Thyroid gland (tissue), 4 donors: ENCODE measurements around the gene CHST8. TPM values are rescaled to one million over a fixed set of nuclear protein-coding genes. Genes with fewer than 3 reads are reported as not detected.

Experiments
- DNase-seq, 2 donors: peaks; one replicate each; pipeline ENCODE4 v3.0.0-alpha.2; 2019
- H3K27ac ChIP-seq, 3 donors: fragments of 200-600 bp; sonication (generic); 1 replicate in 2 of 3; 2 replicates in 1 of 3; pipeline ENCODE4 v1.5.1; 2016 to 2019; ENCODE audit warnings: mild to moderate bottlenecking in 1 of 3, moderate library complexity in 1 of 3
- H3K27me3 ChIP-seq: fragments of 200-600 bp; sonication (generic); one replicate; pipeline ENCODE4 v1.5.1; 2019
- H3K36me3 ChIP-seq, 2 donors: fragments of 200-600 bp; sonication (generic); one replicate each; pipeline ENCODE4 v1.5.1; 2016 to 2019
- H3K4me1 ChIP-seq, 2 donors: fragments of 200-600 bp; sonication (generic); one replicate each; pipeline ENCODE4 v1.5.1; 2017 to 2019
- H3K4me3 ChIP-seq, 3 donors: fragments of 200-600 bp; sonication (generic); replicated peaks in 1 of 3; 1 replicate in 2 of 3; 2 replicates in 1 of 3; pipeline ENCODE4 v1.5.1; 2016; ENCODE audit warnings: mild to moderate bottlenecking in 1 of 3
- H3K9me3 ChIP-seq: fragments of 200-600 bp; sonication (generic); one replicate; pipeline ENCODE4 v1.5.1; 2017
- POLR2A ChIP-seq, 2 donors: fragments of 450-650 bp; IDR thresholded peaks; one replicate each; pipeline ENCODE4 v1.6.1; 2017; ENCODE audit warnings: antibody characterized with exemption in 2 of 2, mild to moderate bottlenecking in 2 of 2, moderate library complexity in 1 of 2
- WGBS, 2 donors: methylation state at CpG; one replicate each; pipeline ENCODE4 v1.1.5; 2017; 5-methylcytosine and 5-hydroxymethylcytosine counted together
- intact Hi-C: fragments of 100-400 bp; cut with DNase I; formaldehyde crosslinking; loops from one replicate; pipeline ENCODE4 v1.15.1; 2023
- total RNA-seq, 4 donors: library from RNA; depleted of rRNA; stranded (reverse); fragments of >200 nt; gene quantifications; one replicate each; pipeline ENCODE4 v1.2.3, GENCODE V29; 2016
- TF ChIP-seq, protein P1 (sequence below), 6 experiments: fragments of 200-600 bp in 3 of 6; fragments of 450-650 bp in 3 of 6; sonication (generic) in 3 of 6; IDR thresholded peaks; one replicate each; pipeline ENCODE4 v1.5.1; 2016 to 2019; ENCODE audit warnings: antibody characterized with exemption in 6 of 6, mild to moderate bottlenecking in 2 of 6, inconsistent platforms in 1 of 6, moderate library complexity in 1 of 6

The CHST8 gene
- total RNA-seq, 4 donors from 2014 or later, result 0.83 to 2.6 (median 1.4) TPM; not detected in 1

DNA sequence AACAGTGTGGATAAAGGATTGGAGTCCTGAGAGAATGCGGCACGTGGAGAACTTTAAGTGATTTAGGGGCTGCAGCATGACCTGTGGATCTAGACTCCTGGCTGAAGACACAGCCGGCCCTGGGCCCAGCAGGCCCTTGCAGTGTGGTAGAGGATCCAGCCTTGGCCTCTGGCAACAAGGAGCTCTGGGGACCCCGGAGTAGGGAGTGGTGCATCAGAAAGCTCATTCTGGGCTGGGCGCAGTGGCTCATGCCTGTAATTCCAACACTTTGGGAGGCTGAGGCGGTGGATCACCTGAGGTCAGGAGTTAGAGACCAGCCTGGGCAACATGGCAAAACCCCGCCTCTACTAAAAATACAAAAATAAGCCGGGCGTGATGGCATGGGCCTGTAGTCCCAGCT is 76.0 kb downstream of the CHST8 start:
- intact Hi-C loops, result no loop called here

DNA sequence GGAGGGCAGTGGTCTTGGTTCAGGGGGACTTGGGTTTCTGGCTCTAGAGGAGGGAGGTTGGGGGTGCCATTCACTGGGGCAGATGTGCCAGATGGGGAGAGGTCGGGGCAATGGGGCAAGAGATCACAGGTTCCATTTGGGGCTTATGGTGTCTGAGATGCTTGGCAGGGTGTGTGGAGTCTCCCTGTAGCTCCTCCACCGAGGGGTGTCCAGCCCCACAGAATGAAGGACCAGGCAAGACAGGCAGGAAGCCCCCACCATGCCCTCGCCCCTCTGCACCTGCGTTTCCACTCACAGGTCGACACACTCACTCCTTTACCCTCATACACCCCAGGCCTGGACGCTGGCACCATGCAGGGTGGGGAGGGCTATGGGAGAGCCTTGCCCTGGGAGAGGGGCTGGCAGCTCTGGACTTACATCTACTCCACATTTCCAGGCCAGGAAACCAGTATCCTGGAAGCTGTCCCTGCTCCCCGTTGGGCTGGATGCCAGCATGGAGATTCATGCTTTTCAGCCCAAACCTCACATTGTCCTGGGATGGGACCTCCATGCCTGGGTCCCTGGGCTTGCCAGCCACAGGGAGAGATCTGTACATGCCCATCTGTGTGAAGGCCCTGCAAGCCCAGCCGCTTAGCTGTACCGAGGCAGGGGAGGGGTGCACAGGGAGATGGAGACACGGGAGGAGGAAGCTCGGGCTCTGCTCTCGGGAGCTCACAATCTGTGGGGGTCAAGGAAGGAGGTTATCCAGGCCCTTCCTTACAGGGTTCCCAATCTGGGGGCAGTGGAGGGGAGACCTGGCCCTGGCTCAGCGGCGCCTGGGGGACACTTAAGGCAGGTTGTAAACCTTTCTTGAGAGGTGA is 77.1 kb downstream of the CHST8 start:
- Histone ChIP-seq H3K27me3 (no peaks in the 10 kb centered on the region), H3K4me3 (no peak overlapping the region), H3K9me3 (no peaks in the 10 kb centered on the region), H3K27ac (no peak overlapping the region), H3K4me1 (no peaks in the 10 kb centered on the region), H3K36me3 (no peaks in the 10 kb centered on the region)
- no peak for TF ChIP-seq POLR2A (IDR thresholded peaks at IDR 0.05)
- TF ChIP-seq, protein P1, sequence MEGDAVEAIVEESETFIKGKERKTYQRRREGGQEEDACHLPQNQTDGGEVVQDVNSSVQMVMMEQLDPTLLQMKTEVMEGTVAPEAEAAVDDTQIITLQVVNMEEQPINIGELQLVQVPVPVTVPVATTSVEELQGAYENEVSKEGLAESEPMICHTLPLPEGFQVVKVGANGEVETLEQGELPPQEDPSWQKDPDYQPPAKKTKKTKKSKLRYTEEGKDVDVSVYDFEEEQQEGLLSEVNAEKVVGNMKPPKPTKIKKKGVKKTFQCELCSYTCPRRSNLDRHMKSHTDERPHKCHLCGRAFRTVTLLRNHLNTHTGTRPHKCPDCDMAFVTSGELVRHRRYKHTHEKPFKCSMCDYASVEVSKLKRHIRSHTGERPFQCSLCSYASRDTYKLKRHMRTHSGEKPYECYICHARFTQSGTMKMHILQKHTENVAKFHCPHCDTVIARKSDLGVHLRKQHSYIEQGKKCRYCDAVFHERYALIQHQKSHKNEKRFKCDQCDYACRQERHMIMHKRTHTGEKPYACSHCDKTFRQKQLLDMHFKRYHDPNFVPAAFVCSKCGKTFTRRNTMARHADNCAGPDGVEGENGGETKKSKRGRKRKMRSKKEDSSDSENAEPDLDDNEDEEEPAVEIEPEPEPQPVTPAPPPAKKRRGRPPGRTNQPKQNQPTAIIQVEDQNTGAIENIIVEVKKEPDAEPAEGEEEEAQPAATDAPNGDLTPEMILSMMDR (IDR thresholded peaks at IDR 0.05), result no peak
- no peak for DNase-seq
- intact Hi-C loops, result no loop called here
- WGBS, 2 donors, result 73 to 77% methylated on average over 12 to 13 of the region's 14 CpGs

More for the DNA sequence above, 76.0 kb downstream of the CHST8 start:
- Histone ChIP-seq H3K9me3 (no peaks in the 10 kb centered on the region), H3K27ac (no peak overlapping the region), H3K36me3 (no peaks in the 10 kb centered on the region), H3K4me1 (no peaks in the 10 kb centered on the region), H3K27me3 (no peaks in the 10 kb centered on the region), H3K4me3 (no peak overlapping the region)
- DNase-seq, result no peak
- TF ChIP-seq, protein P1 (IDR thresholded peaks at IDR 0.05), result no peak
- TF ChIP-seq POLR2A (IDR thresholded peaks at IDR 0.05), result no peak
- WGBS, 2 donors, result 79 to 84% methylated on average over 7 to 8 of the region's 9 CpGs

DNA sequence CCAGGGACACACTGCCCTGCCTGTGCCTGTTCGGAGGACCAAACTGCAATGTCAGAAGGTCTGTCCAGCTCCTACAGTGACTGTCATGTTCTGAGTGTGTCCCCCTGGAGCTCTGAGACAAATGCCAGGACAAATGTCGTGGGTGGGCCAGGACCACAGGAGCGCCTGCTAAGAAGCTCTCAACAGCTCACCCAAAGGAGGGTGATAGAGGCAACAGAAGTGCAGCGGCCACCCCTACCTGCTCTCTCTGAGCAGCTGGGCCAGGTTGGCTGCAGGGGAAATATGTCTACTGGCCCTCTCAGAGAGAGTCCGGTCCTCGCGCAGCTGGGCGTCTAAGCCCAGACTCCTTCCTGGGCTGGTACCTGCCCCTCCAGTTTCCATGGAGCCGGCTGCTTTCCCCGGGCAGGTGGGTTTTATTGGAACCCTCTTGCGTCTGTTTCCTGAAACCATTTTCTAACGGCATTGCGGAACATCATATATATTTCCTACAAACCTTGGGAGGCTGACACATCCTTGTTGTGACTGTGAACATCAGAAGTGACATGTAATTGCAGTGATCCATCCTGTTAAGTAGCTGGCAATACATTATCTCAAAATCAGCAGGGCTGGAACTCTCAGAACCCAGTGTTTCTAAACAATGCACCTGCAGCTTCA is 78.1 kb downstream of the CHST8 start:
- intact Hi-C loops, result no loop called here
- TF ChIP-seq POLR2A (IDR thresholded peaks at IDR 0.05), result no peak
- TF ChIP-seq, protein P1 (IDR thresholded peaks at IDR 0.05), result no peak
- no peak for DNase-seq
- H3K4me1 ChIP-seq, result no peaks in the 10 kb centered on the region
- no peaks in the 10 kb centered on the region for H3K9me3 ChIP-seq
- H3K27me3 ChIP-seq, result no peaks in the 10 kb centered on the region
- no peak overlapping the region for H3K4me3 ChIP-seq
- WGBS, 2 donors, result 76 to 78% methylated on average over 11 to 13 of the region's 13 CpGs
- no peaks in the 10 kb centered on the region for H3K36me3 ChIP-seq
- no peak overlapping the region for H3K27ac ChIP-seq

DNA sequence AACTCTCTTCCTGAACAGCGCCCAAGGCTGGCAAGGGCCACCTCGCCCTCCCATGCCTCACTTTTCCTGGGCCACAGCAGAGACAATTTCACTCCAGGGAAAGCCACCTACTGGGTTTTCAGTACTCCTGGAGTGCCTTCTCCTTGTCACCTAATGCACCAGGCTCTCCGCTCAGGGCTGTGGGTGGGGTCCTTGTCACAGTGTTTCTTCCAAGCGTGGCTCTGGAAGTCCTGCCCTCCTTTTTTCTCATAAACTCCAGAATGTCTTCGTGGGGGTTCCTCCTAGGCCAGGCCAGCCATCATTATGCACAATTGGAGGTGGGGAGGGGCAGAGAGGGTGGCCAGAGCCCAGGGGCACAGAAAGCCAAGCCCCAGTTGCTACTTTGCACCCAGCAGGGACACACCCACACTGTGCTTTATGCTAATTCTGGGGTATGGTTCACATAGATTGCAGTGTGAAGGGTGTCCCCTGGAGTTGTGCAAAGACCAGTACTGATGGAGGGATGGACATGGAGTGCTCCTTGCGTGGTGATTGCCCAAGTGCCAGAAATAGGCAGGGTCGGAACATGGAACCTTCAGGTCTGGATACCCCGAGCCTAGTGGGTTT is 78.8 kb downstream of the CHST8 start:
- intact Hi-C loops, result no loop called here
- no peaks in the 10 kb centered on the region for H3K9me3 ChIP-seq
- DNase-seq, result no peak
- 65 to 75% methylated on average over 8 of the region's 8 CpGs for WGBS, 2 donors
- H3K27me3 ChIP-seq, result no peaks in the 10 kb centered on the region
- no peaks in the 10 kb centered on the region for H3K36me3 ChIP-seq
- H3K27ac ChIP-seq, result no peak overlapping the region
- no peaks in the 10 kb centered on the region for H3K4me1 ChIP-seq
- H3K4me3 ChIP-seq, result no peak overlapping the region
- TF ChIP-seq POLR2A (IDR thresholded peaks at IDR 0.05), result no peak
- TF ChIP-seq, protein P1 (IDR thresholded peaks at IDR 0.05), result no peak
